CMK (cell line): ENCODE data around the gene N4BP2L2.
"Not testable (repeated sequence)": the region's sequence is repeated elsewhere in the genome, so short reads cannot be mapped to it uniquely, and the experiment has no call there.

Experiments used
- DNase-seq: peaks from one replicate; pipeline ENCODE4 v3.0.0-alpha.2; 2010; ENCODE audit warnings: low read depth

The N4BP2L2 gene

GRCh38 chr13:32538621-32539246, at the start of gene N4BP2L2:
Gene N4BP2L2 (minus strand): TSS chr13:32538795. CDS start chr13:32537027, 1,768 bp downstream.
- DNase-seq, result peak; percentile 72

- no peak for DNase-seq
Measured at GRCh38 chr13:32587811-32588170, 49.2 kb upstream of the N4BP2L2 start.

GRCh38 chr13:32587011-32587810, 48.6 kb upstream of the N4BP2L2 start:
- no peak for DNase-seq

GRCh38 chr13:32586080-32586900, 47.7 kb upstream of the N4BP2L2 start, which contains the start of gene PDS5B:
Gene PDS5B (plus strand): TSS chr13:32586452. CDS start chr13:32648773, 62,321 bp downstream.
- DNase-seq, result peak; percentile 55

GRCh38 chr13:32585550-32586079, 47.0 kb upstream of the N4BP2L2 start:
- no peak for DNase-seq

- DNase-seq, result no peak
Measured at GRCh38 chr13:32582991-32583390, 44.4 kb upstream of the N4BP2L2 start.

- DNase-seq, result no peak
Measured at GRCh38 chr13:32582281-32582680, 43.7 kb upstream of the N4BP2L2 start.

GRCh38 chr13:32581177-32581786, 42.7 kb upstream of the N4BP2L2 start:
- no peak for DNase-seq

GRCh38 chr13:32577032-32577431, 38.4 kb upstream of the N4BP2L2 start:
- no peak for DNase-seq

GRCh38 chr13:32575687-32576086, 37.1 kb upstream of the N4BP2L2 start:
- not testable (repeated sequence) for DNase-seq

- not testable (repeated sequence) for DNase-seq
Measured at GRCh38 chr13:32560842-32561241, 22.2 kb upstream of the N4BP2L2 start.

GRCh38 chr13:32555613-32556012, 17.0 kb upstream of the N4BP2L2 start:
- no peak for DNase-seq

GRCh38 chr13:32553720-32554119, 15.1 kb upstream of the N4BP2L2 start:
- DNase-seq, result no peak

GRCh38 chr13:32549788-32550187, 11.2 kb upstream of the N4BP2L2 start:
- no peak for DNase-seq

- no peak for DNase-seq
Measured at GRCh38 chr13:32548837-32549236, 10.2 kb upstream of the N4BP2L2 start.

- no peak for DNase-seq
Measured at GRCh38 chr13:32545083-32545482, 6.5 kb upstream of the N4BP2L2 start.

- no peak for DNase-seq
Measured at GRCh38 chr13:32542221-32542620, 3.6 kb upstream of the N4BP2L2 start.

GRCh38 chr13:32538143-32538620, 413 bp downstream of the N4BP2L2 start:
- DNase-seq, result peak; percentile 24

- DNase-seq, result peak; percentile 7
Measured at GRCh38 chr13:32537580-32538142, 934 bp downstream of the N4BP2L2 start.

- no peak for DNase-seq
Measured at GRCh38 chr13:32535748-32536147, 2.8 kb downstream of the N4BP2L2 start.

- DNase-seq, result no peak
Measured at GRCh38 chr13:32535115-32535514, 3.5 kb downstream of the N4BP2L2 start.
